ENCODE measurements around the gene NRCAM.

GRCh38 chr7:108409146-108409545 is 47.1 kb downstream of the NRCAM start:
- TF ChIP-seq GATA3 (IDR thresholded peaks at IDR 0.05; ENCODE audit: low read depth, low read length) = no peak
- no peak for TF ChIP-seq GATA2 (IDR thresholded peaks at IDR 0.05; ENCODE audit: low read depth, low read length)
